Neutrophil (primary cell): ENCODE data around the gene THAP11.

Experiments
- H3K27ac ChIP-seq: fragments of 200-600 bp; sonication (generic); 2 replicates; pipeline ENCODE4 v1.5.1; 2016; ENCODE audit warnings: mild to moderate bottlenecking, moderate library complexity
- H3K27me3 ChIP-seq: fragments of 200-600 bp; sonication (generic); 2 replicates; pipeline ENCODE4 v1.6.0; 2016; ENCODE audit warnings: mild to moderate bottlenecking
- H3K36me3 ChIP-seq: fragments of 200-600 bp; sonication (generic); 2 replicates; pipeline ENCODE4 v1.5.1; 2017
- H3K4me1 ChIP-seq, 2 experiments: fragments of 200-600 bp in 1 of 2; sonication (generic) in 1 of 2; 1 replicate in 1 of 2; 2 replicates in 1 of 2; pipeline versions ENCODE4 v1.5.1 to v1.6.1; 2013 to 2016; ENCODE audit warnings: low read depth in 1 of 2, low read length in 1 of 2, mild to moderate bottlenecking in 1 of 2, moderate library complexity in 1 of 2; ENCODE audit not compliant: control insufficient read depth in 1 of 2, insufficient read depth in 1 of 2
- H3K4me3 ChIP-seq, 2 experiments: fragments of 200-600 bp in 1 of 2; sonication (generic) in 1 of 2; 1 replicate in 1 of 2; 2 replicates in 1 of 2; pipeline ENCODE4 v1.5.1; 2013 to 2016; ENCODE audit warnings: low read depth in 1 of 2, low read length in 1 of 2, mild to moderate bottlenecking in 1 of 2, moderate library complexity in 1 of 2
- H3K9me3 ChIP-seq: fragments of 200-600 bp; sonication (generic); 2 replicates; pipeline ENCODE4 v1.5.1; 2016
- TF ChIP-seq, protein P1 (sequence below): fragments of 200-600 bp; sonication (generic); IDR thresholded peaks from 2 replicates; pipeline ENCODE4 v1.5.1; 2016; ENCODE audit warnings: antibody characterized with exemption

The THAP11 gene

DNA sequence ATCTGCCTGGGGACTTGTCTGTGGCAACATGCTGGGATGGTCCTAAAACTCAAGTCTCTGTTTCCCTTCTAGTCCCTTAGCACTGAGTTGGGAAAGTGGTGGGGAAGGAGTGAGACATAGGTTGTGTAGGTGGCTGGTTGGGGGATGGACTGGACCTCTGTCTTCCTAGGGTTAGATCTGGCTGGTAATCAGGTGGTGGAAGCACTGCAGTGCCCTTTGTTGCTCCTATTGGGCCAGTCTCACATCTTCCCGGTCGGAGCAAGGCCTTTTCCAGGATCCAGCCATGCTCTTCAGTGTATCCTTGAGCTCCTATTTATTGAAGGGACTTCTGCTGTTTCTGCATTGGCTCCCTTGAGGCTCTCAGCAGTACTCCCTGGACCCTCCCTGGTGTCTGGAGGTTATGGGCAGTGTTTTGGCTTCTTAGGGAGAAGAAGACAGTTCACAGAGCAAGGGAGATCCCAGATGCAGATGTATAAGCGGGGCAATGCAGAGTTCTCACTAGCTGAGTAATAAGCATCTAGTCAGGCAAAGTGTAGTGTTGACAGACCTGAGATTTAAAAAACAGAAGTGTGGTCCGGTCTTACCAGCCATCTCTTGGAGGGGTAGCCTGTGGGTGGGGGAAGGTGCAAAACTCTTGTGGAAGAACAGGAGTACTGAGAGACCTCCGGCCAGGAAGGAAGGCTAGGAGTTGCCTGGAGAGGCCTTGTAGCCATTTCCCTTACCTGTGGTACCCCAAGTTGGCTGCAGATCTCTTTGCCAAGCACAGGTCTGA, 3.4 kb downstream of the THAP11 start:
- H3K27me3 ChIP-seq, result no peaks in the 10 kb centered on the region
- peak overlapping the region; percentile 95 to 97 for H3K4me3 ChIP-seq
- H3K27ac ChIP-seq, result peak overlapping the region; percentile 85
- TF ChIP-seq, protein P1, sequence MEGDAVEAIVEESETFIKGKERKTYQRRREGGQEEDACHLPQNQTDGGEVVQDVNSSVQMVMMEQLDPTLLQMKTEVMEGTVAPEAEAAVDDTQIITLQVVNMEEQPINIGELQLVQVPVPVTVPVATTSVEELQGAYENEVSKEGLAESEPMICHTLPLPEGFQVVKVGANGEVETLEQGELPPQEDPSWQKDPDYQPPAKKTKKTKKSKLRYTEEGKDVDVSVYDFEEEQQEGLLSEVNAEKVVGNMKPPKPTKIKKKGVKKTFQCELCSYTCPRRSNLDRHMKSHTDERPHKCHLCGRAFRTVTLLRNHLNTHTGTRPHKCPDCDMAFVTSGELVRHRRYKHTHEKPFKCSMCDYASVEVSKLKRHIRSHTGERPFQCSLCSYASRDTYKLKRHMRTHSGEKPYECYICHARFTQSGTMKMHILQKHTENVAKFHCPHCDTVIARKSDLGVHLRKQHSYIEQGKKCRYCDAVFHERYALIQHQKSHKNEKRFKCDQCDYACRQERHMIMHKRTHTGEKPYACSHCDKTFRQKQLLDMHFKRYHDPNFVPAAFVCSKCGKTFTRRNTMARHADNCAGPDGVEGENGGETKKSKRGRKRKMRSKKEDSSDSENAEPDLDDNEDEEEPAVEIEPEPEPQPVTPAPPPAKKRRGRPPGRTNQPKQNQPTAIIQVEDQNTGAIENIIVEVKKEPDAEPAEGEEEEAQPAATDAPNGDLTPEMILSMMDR, result no peak
- H3K4me1 ChIP-seq, result peaks cover 41 to 59% of the 10 kb centered on the region in 2 experiments
- no peaks in the 10 kb centered on the region for H3K36me3 ChIP-seq
- H3K9me3 ChIP-seq, result no peaks in the 10 kb centered on the region

DNA sequence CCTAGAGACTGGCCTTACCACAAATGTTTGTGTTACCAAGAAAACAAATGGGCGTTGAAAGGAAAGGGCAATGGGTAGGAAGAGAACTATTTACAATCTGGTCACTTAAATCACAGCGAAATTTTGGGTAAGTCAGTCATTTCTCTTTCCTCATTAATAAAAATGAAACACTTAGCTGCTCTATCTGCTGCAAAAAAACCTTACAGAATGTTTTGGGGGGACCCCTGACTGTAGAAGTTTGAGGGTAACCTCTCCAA, 3.9 kb downstream of the THAP11 start:
- H3K4me1 ChIP-seq, result peaks cover 41 to 59% of the 10 kb centered on the region in 2 experiments
- peak overlapping the region; percentile 85 for H3K27ac ChIP-seq
- no peaks in the 10 kb centered on the region for H3K9me3 ChIP-seq
- H3K36me3 ChIP-seq, result no peaks in the 10 kb centered on the region
- H3K4me3 ChIP-seq, result peak overlapping the region; percentile 95 to 97
- TF ChIP-seq, protein P1, result no peak
- H3K27me3 ChIP-seq, result no peaks in the 10 kb centered on the region

DNA sequence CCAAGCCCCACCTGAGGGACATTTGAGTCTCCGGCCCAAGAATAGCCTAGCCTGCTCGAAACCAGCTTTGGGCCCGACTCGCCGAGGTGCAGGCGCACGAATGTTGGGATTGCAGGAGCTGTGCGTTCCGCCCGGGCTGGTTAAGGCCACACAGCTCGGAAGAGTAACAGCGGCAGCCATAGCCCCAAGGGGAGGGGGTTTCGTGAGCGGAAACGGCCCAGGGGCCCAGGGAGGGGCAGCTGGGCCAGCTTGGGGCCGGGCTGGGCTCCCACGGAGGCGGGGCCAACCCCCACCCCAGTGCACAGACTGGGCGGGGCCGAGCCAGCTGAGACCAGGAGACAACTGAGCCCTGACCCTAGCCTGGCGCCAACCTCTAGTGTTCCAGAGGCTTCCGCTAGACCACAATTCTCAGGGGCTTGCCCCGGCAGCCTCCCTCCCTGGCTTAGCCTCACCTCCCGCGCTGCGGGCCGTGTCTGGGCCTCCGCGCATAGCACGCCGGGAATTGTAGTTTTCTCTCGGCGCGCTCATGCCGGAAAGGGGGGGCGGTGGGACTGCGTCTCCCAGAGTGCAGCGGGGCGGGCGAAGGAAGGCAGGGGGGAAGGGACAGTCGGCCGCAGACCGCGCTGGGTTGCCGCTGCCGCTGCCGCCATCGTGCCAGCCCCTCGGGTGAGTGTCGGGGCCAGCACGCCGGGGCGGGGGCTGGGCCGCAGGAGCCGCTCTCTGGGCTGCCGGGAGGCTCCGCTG, 4.4 kb downstream of the THAP11 start, which contains the start of gene NUTF2:
NUTF2 (plus strand) TSS at position 614 of the 744 bp plus-strand sequence. CDS start 18,198 bp downstream, outside the sequence.
- H3K4me1 ChIP-seq, result peaks cover 39 to 55% of the 10 kb centered on the region in 2 experiments
- no peaks in the 10 kb centered on the region for H3K27me3 ChIP-seq
- H3K4me3 ChIP-seq, result peak within 1 kb of the TSS; percentile 95 to 97
- no peaks in the 10 kb centered on the region for H3K36me3 ChIP-seq
- TF ChIP-seq, protein P1, result no peak
- no peaks in the 10 kb centered on the region for H3K9me3 ChIP-seq
- H3K27ac ChIP-seq, result peak within 1 kb of the TSS; percentile 85

DNA sequence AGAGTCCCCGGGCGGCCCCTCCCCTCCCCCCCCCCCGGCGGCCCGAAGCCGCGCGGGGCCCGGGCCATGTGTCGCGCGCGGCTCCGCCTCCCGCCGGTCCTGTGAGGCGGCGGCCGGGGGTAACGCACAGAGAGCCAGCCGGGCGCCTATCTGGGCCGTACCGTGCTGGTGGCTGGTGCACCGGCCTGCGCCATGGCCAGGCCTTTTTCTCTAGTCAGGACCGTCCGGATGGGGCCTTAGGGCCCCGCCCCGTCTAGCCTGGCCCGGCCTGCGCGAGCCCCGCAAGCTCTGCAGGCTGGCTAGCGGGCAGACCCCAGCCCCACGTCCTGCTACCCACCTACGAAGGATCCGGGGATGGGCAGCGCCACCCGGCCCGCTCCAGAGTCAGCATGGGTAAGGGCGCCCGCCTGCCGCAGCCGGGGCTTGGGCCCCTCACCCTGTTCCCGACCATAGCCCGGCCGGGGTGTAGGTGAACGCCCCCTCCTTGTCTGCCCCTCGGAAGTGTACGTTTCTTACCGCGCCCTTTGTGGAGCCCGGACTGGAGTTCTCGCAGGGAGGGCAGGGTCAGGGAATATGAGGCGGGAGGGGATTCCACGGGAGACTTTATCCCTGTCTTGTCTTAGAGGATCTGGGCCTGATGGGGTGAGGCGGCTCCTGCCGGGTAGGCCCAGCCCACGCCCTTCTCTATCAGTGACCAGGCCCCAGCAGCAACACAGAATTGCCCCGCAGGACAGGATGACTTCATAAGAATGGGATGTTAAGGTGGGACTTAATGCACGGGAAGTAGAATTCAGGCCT, 5.1 kb downstream of the THAP11 start, which contains the start of gene CENPT:
CENPT (minus strand) TSS at position 630 of the 798 bp plus-strand sequence. CDS start 13,834 bp downstream, outside the sequence.
- peaks cover 36 to 52% of the 10 kb centered on the region in 2 experiments for H3K4me1 ChIP-seq
- no peaks in the 10 kb centered on the region for H3K36me3 ChIP-seq
- no peaks in the 10 kb centered on the region for H3K27me3 ChIP-seq
- TF ChIP-seq, protein P1, result no peak
- H3K9me3 ChIP-seq, result no peaks in the 10 kb centered on the region
- H3K27ac ChIP-seq, result peak within 1 kb of the TSS; percentile 85
- peak within 1 kb of the TSS; percentile 95 to 97 for H3K4me3 ChIP-seq

DNA sequence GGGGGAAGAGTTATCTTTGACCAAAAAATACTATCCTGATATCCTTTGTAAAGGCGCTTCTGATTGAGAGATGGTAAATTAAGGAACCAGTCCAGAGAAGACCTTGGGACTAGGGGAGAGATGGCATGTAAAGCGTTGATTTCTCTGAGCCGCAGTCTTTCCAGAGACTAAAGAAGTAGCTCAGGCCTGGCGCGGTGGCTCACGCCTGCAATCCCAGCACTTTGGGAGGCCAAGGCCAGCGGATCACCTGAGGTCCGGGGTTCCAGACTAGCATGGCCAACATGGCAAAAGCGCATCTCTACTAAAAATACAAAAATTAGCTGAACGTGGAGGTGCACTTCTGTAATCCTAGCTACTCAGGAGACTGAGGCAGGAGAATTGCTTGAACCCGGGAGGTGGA, 6.0 kb downstream of the THAP11 start:
- Histone ChIP-seq H3K27ac (no peak overlapping the region), H3K9me3 (no peaks in the 10 kb centered on the region), H3K4me3 (no peak overlapping the region), H3K36me3 (no peaks in the 10 kb centered on the region), H3K4me1 (peaks cover 30 to 44% of the 10 kb centered on the region in 2 experiments), H3K27me3 (no peaks in the 10 kb centered on the region)
- TF ChIP-seq, protein P1, result no peak
